Measurements from ENCODE around the gene PCDHGC3.

PCDHGC3 gene

DNA sequence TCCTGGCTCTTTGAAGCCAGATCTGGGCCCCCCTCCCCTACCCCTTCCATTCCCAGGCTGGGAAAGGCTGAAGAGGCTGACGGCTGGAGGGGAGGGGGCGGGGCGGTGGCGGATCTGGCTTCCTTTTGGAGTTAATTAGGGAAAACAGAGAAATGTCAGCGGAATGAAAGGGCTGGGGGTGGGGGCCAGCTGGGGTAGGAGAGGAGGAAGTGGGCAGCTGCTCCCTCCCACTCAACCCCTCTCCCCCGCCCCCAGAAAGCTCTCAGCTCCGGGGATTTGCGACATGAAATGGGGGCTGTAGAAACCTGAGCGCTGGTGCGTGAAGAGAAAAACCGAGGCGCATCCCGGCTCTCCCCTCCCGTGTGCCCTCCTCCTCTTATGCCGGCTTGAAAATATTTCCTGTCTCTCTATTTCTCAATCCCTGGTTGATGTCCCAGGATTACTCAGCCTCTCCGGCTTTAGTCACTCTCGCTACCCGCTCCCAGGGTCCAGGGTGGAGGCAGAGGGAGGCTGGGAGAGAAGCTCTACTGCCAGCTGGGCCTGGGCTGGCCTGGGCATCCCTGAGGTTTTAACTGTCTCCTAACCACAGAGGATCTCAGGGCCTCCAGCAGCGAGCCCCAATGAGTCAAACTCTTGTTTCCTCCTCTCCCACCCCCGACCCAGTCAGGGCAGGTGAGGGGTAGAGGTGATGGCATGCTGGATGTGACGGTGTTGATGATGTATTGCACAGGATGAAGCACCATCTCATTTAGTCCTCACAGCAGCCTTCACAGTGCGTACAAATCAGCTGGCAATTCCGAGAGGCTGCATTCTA, 33.2 kb downstream of the PCDHGC3 start:
- peak; percentile 47 to 65 for DNase-seq

DNA sequence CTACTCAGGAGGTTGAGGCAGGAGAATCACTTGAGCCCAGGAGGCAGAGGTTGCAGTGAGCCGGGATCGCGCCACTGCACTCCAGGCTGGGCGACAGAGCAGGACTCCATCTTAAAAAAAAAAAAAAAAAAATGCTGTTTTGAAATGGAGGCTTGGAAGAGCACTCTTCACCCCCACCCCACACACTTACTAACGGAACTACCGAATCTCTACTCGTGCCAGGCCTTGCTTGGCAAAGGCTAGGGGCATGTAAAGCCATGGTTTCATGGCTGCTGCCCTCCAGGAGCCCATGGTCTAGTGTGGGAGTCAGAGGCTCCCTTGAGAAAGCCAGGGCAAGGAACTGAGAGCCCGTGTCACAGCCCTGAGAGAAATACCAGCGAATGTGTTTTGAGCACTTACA, 34.4 kb downstream of the PCDHGC3 start:
- no peak for DNase-seq

DNA sequence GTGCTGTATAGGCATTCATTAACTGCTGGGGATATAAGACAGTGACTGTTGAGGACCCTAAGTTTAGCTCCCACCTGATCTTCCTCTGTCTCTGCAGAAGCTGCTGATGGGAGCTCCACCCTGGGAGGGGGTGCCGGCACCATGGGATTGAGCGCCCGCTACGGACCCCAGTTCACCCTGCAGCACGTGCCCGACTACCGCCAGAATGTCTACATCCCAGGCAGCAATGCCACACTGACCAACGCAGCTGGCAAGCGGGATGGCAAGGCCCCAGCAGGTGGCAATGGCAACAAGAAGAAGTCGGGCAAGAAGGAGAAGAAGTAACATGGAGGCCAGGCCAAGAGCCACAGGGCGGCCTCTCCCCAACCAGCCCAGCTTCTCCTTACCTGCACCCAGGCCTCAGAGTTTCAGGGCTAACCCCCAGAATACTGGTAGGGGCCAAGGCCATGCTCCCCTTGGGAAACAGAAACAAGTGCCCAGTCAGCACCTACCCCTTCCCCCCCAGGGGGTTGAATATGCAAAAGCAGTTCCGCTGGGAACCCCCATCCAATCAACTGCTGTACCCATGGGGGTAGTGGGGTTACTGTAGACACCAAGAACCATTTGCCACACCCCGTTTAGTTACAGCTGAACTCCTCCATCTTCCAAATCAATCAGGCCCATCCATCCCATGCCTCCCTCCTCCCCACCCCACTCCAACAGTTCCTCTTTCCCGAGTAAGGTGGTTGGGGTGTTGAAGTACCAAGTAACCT, 35.3 kb downstream of the PCDHGC3 start:
- no peak for DNase-seq

DNA sequence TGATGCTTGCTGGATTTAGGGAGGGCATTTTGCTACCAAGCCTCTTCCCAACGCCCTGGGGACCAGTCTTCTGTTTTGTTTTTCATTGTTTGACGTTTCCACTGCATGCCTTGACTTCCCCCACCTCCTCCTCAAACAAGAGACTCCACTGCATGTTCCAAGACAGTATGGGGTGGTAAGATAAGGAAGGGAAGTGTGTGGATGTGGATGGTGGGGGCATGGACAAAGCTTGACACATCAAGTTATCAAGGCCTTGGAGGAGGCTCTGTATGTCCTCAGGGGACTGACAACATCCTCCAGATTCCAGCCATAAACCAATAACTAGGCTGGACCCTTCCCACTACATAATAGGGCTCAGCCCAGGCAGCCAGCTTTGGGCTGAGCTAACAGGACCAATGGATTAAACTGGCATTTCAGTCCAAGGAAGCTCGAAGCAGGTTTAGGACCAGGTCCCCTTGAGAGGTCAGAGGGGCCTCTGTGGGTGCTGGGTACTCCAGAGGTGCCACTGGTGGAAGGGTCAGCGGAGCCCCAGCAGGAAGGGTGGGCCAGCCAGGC, 36.1 kb downstream of the PCDHGC3 start:
- no peak for DNase-seq

DNA sequence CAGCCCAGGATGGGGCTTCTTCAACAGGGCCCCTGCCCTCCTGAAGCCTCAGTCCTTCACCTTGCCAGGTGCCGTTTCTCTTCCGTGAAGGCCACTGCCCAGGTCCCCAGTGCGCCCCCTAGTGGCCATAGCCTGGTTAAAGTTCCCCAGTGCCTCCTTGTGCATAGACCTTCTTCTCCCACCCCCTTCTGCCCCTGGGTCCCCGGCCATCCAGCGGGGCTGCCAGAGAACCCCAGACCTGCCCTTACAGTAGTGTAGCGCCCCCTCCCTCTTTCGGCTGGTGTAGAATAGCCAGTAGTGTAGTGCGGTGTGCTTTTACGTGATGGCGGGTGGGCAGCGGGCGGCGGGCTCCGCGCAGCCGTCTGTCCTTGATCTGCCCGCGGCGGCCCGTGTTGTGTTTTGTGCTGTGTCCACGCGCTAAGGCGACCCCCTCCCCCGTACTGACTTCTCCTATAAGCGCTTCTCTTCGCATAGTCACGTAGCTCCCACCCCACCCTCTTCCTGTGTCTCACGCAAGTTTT, 36.7 kb downstream of the PCDHGC3 start:
- DNase-seq, result peak; percentile 62 to 63

DNA sequence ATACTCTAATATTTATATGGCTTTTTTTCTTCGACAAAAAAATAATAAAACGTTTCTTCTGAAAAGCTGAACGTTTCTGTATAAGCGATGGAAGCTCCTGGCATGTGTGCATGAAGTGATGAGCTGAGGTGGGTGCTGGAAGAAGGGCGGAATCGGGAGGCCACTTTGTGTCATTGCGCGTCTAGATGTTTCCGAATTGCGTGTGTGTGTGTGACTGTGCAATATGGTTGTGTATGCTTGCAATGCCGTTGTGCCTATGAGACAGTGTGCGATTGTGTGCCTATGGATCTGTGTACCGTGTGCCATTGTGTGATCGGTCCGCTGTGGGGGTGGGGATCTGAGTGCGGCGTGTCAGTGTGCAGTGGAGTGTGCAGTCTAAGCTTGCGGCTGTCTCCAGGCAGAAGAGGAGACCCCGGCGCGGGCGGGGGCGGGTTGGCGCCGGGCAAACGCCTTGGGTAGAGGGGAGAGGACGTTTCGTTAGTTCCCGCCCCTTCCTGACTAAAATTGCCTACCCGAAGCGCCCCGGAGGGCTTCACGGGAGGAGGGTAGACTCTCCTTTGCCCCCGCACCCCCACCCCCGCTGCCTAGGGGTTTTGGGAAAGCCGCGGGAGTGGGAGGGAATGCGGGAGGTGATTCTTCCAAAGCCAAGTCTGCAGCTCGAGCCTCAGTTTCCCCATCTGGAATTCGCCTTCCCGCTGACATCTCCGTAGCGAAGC, 37.3 kb downstream of the PCDHGC3 start:
- peak; percentile 34 to 57 for DNase-seq

DNA sequence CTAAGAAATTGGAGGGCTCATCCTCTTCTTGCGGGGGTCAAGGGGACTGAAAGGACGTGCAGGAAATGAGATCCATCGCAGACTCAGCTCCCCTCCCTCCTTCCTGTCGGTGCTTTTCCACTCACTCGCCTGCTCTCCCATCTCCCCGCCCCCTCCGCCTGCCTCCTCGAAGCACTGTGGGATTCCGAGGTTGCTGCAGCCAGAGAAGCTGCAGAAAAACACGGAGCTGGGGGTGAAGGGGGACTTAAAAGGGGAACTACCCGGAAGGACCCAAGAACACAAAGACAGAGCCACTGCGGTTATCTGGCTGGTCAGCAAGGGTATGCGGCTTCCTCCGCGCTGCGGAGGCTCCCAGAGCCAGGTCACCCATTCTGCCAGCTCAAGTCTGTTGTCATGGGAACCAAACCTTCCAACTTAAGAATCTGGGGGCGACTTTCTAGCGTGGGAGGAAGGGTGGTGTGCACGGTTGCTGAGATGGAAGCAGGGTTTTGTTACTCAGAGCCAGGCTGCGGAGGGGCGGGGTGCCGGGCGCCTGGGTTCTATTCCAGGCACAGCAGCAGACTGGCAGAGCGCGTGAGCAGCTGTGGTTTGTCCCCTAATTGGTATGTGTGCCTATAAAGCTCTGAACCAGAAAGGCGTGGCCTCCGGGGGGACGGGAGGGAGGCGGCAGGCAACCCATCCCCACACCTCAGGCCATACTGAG, 38.0 kb downstream of the PCDHGC3 start:
- peak; percentile 80 to 90 for DNase-seq

DNA sequence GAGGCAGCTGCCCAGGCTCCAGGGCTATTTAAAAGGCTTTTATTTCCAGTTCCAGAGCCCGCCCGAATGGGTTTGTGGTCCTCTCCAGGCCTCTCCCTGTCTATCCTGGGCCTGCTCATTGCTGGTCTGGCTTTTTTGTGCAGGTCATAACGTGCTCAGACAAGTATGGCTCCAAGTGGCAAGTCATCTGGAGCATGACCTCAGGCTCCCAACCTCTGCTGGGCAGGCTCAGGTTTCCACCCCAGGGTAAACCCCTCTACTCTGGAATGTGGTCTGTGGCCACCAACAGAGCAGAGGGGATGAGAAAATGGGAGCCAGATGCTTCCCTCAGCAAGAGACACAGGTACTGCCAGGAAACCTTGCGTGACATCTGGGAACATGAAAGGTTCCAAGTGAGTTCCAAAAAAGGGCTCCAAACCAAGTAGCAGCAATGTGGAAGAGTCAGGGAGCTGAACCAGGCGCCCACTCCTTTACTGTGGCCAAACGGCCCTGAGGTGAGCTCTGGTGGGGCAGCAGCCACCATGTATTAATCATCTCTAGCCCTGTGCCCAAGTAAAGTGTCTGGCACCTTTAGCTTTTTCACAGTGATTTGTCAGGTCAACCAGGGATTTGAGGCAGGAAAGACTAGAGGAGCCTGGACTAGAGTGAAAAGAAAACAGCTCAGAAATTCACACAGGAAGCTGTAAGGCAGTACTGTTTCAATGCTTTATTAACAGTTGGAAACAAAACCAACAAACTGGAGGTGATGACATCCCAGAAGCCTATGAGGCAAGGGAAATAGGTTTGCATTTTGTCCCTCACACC, 38.8 kb downstream of the PCDHGC3 start:
- DNase-seq, result no peak

DNA sequence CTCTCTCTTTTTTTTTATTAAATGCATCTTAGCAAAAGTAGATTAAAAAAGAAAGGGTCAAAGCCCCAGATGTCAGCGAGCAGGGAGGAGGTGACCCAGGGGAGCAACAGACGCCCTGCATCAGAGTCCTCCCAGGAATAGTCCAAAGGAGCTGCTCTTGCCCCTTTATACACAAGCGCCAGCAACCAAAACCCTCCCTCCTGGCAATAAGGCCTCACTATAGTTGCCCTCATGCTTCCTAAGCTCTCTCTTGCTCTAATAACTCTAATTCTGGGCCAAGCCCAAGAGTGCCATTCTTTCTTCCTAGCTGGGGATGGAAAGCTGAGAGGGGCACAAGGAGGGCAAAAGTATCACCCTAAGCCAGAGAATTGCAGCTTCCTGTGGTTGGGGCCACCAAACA, 39.4 kb downstream of the PCDHGC3 start:
- no peak for DNase-seq

DNA sequence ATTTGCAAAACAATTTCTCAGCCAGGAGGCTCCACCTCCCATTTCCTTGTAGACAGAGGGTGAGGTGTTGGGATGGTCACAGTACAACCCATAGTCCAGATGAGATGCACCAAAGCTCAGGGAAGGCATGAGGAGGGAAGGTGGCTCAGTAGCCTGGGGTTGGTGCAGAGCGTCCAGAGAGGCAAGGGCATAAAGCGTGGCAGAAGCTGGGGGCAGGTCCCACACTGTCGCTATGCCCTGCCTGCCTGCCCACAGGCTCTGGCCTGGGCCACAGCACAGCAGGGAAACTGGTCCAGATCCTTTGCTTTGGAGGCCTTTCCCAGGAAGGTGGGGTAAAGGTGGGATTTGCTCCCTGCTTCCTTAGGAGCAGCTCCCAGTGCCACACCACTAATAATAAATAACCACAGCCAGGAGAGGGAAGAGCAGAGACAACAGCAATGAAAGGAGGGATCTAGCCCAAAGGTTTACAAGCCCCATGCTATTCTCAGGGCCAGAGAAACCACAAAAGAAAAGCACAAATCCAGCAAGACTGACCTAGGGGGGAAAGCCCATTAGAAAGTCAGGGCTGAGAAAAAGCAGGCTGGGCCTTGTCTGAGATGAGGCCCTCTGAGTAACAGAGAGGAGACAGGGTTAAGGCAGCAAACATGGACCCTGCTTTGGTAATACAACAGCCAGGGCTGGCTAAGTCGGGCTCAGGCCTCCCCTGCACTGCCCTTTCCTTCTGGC, 40.3 kb downstream of the PCDHGC3 start:
- DNase-seq, result no peak

DNA sequence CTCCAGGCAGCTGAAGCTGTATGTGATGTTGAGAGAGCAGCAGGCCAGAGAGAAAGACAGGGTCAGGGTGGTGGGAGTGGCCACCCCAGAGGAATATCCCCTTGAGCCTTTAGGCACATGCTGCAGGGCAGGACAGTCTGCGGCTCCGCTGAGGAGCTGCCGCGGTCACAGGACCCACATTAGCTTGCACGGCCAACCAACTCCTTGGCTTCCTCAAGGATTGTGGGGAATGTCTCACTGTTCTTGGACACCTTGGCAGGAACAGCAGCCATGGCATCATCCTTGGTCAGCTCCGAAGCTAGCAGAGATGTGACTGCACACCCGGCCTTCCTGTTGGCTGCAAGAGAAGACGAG, 40.9 kb downstream of the PCDHGC3 start:
- DNase-seq, result no peak

DNA sequence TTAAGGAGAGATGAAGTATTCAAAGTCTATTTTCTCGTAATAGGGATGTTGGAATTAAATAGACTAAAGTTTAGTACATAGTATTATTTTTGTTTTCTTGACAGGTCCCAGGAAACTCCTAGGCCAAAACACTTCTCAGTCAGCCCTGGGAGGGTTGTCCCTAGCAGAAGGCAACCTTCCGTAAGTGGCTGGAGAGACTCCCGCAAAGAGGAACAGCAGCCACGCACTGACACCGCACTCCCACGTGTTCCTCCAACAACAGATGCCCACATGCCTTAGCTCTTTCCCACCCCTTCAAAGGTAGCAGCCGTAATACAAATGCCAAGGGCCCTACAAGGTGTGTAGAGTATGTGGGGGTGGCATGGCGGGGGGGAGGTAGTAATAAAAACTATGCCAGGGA, 41.5 kb downstream of the PCDHGC3 start:
- DNase-seq, result peak; percentile 23 to 77

DNA sequence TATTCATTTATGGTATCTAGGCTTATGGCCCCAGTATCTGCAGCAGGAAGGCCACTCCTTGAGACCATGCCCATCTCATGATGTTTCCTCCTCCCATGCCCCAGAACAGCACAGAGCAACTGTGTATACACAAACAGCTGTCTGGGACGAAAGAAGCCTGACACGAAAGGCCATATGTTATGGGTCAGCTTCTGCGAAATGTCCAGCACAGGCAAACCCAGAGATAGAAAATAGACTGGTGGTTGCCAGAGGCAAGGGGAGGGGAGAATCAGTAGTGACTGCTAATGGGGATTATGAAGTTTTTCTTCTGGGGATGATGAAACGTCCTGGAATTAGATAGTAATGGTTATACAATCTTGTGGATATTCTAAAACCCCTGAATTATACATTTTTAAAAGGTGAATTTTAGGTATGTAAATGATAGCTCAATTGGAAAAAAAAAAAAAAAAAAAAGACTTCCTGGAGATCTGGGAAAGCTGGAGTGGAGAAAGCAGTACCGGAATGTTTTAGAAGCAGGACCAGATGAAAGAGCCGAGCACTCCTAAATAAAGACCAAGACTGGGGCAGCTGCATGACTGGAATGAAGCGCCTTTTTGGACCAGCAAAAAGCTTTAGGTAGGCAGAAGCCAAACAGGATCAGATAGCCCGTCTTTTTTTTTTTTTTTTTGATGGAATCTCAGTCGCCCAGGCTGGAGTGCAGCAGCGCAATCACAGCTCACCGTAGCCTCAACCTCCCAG, 42.3 kb downstream of the PCDHGC3 start:
- no peak for DNase-seq

DNA sequence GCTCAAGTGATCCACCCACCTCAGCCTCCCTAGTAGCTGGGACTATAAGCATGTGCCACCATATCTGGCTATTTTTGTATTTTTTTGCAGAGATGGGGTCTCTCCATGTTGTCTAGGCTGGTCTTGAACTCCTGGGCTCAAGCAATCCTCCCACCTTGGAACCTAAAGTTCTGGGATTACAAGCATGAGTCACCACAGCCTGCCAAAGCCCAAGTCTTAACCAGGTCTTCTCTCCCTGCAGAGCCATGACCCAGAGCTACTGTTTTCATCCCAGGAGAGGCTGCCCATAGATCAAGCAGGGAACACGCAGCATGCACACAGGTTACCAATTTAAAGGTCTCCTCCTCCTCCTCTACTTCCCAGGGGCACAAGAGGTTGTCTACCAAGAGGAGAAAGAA, 42.9 kb downstream of the PCDHGC3 start:
- no peak for DNase-seq

DNA sequence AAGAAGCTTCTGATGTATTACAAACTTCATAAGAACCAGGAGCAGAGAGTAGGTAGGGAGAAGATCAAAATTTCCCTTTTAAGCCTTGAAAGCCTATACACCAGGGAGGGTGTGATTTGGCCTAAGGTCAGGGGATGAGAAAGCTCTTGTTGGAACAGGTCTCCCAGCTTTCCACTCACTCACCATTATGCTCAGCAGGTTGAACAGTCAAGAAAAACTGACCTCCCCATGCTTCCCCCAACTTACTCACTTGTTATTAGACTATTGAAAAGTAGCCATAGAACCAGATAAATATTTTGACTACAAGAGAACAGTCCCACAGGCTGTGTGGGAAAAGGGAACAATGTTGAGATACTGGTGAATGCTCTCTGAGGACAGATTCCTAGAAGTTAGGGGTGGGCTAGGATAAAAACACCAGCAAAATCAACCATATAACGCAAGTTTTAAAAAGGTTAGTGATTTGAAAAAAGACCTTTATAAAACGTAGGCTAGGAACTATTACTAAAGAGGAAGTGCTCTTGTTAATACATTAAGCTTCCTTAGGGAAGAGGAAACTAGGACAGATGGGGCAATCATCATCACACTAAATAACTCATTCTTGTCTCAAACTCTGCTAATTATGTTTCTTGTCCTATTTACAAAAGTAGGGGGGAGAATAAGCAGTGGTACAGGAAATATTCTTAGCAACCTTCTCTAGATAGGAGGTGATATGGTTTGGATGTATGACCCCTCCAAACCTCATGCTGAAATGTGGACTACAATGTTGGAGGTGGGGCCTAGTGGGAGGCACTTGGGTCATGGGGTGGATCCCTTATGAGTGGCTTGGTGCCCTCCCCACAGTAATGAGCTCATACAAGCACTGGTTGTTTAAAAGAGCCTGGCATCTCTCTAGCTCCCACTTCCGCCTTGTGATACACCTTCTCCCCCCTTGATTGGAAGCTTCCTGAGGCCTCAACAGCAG, 44.1 kb downstream of the PCDHGC3 start:
- DNase-seq, result peak; percentile 80 to 86

DNA sequence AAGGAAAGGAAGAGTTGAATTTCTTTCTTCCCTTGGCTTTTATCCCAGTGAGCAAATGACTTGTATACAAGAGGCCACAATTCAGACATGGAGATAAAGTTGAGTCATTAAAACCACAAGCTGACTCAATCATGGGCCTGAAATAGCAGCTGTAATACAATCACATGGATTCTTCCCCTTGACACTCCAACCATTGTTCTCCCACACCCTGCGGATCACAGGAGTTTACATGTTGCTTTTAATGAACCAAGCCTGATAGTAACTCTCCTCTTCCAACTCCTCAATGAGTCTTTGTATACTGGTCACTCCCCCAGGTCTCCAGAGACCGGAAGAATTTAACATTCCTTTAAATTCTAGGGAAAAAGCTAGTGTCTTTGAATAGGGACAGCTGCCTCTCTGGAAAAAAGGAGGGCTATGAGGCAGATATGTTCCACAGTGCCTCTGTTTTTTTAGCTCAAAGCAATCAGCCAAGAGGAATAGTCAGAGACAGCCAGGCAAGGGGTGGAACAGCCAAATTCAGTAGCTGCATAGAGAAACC, 45.5 kb downstream of the PCDHGC3 start:
- peak; percentile 93 for DNase-seq

DNA sequence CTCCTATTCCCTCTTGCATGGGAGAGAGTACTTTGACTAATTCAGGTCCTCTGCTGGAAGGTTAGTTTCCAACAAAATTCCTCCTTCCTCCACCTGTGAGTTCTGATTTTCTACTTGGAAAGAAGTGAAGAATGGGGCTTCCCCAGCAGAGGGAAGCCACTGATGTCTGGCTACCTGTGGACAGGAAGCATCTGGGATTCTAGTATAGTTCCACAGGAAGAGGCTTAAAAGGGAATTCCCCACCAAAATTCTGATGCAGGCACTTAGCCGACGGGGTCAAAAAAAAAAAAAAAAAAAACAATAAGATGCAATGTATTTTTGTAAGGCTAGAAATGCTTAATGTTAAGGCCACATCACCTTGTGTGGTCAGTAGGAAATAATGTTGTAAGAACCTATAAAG, 46.5 kb downstream of the PCDHGC3 start:
- no peak for DNase-seq

DNA sequence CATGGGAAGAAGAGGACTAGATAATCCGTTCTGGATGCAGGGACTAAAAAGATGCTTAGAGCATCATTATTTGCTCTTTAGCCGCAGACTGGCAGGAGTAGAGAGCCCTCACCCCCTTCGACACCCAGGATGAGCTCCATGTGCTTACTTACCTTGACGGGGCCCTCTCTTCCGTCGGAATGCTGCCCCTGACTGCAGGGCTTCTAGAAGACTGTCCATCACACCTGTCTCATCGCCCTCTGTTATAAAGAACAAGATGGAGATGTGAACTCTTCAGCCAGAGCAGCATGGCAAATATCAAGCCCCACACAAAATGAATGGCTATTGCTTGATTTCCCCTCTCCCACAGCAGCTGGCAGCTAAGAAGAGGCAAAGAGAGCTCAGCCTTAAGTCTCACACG, 48.2 kb downstream of the PCDHGC3 start:
- DNase-seq, result no peak

Data from inflammatory macrophage (primary cell).